Measurements from ENCODE around the gene FAXC.

- TF ChIP-seq FOS (IDR thresholded peaks at IDR 0.05; ENCODE audit: borderline replicate concordance, insufficient read depth, low read length) = no peak
- no peak for TF ChIP-seq CTCF (IDR thresholded peaks at IDR 0.05; ENCODE audit: extremely low read depth in 1 of 2, insufficient read depth in 1 of 2, low read depth in 1 of 2, low read length in 2 of 2)
- no peak for TF ChIP-seq EZH2 (IDR thresholded peaks at IDR 0.05; ENCODE audit: borderline replicate concordance, low read depth, low read length, severe bottlenecking)
- no peak for TF ChIP-seq POLR2AphosphoS5 (IDR thresholded peaks at IDR 0.05; ENCODE audit: insufficient read depth, low read depth, low read length)
- TF ChIP-seq POLR2A (IDR thresholded peaks at IDR 0.05; ENCODE audit: low read depth, low read length) = no peak
- TF ChIP-seq GATA2 (IDR thresholded peaks at IDR 0.05; ENCODE audit: insufficient read depth, insufficient read length, low read depth, low read length) = no peak
- TF ChIP-seq JUN (IDR thresholded peaks at IDR 0.05; ENCODE audit: borderline replicate concordance, insufficient read depth, insufficient read length, low read depth) = no peak
- no peak for TF ChIP-seq MAX (IDR thresholded peaks at IDR 0.05; ENCODE audit: insufficient read depth, insufficient read length)
Measured at GRCh38 chr6:99307295-99307907, 42.1 kb downstream of the FAXC start.

Data from endothelial cell of umbilical vein (primary cell).